ENCODE data around the gene WWTR1.

DNA sequence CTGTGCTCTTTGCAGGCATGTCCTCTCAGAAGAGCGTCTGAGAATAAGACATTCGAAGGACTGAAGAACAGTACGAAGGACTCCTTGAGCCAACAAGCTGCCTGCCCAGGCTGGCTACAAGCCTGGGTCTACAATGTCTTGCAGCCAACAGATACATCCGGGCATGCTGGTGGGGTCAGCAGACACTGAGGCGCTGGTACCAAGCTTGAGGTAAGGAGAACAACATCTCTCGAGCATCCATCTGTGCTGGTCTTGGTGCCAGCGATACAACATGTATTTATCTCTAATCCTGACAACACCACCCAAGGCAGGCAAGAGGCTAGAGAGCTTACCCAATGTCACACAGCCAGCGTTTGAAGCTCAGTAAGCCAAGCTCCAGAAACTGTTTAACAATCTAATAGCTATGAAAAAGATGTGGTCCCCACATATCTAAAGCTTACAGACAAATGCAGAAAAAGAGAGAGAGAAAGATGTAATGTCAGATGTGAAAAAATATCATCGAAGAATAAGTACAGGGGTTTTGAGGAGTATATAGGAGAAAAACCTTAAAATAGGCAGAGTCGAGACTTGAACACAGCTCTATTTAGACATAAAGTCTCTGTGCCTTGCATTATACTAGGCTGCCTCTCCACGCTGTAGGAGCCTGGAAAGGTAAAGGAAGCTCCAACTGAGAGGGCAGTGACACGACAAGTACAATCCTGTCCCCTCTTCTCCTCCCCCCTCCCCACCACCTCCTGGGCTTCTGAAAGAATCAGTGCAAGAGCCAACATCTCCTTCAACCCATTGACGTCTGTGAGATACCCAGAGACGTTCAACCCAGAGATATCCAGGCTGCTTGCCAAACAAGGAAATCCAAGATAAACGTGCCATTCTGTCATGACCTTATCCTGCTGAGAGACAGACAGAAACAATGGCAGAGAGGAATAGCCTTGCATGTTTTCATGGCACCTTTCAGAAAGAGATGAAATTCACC is 39.4 kb downstream of the WWTR1 start:
- TF ChIP-seq POLR2A (IDR thresholded peaks at IDR 0.05; ENCODE audit: low read depth, low read length) (no peak), TAF1 (IDR thresholded peaks at IDR 0.05; ENCODE audit: borderline replicate concordance, low read depth, low read length) (no peak)

All from GM12892 (cell line).